ENCODE measurements around the gene ARHGEF7. TPM values are rescaled to one million over a fixed set of nuclear protein-coding genes. Genes with fewer than 3 reads are reported as not detected.

ARHGEF7 gene
- total RNA-seq, 1 donor from 2014 or later = 57.5 TPM

DNA sequence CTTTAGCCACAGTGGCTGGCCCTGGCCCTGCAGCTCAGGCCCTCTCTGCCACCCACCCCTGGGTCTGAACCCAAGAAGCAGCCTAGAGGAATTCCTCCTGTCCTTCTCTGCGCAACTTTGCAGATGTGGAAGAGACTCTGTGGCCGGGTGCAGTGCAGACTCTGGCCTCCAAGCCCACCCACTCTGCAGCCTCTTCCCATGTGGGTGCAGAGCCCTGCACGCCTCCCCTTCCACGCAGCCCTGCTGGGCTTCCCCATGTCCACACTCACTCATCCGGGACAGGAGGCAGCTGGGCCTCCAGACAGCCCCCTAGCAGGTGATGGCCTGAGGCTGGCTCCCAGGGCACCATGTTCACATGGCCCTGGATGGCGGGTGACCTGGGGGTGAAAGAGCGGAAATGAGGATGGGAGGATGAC, 207.8 kb downstream of the ARHGEF7 start:
- Histone ChIP-seq H3K27ac (no peak overlapping the region), H3K9me3 (no peaks in the 10 kb centered on the region), H3K27me3 (no peaks in the 10 kb centered on the region), H3K36me3 (no peaks in the 10 kb centered on the region), H3K4me1 (no peaks in the 10 kb centered on the region), H3K4me3 (no peak overlapping the region)
- DNase-seq (ENCODE audit: extremely low spot score in 2 of 2) = no peak
- TF ChIP-seq CTCF (IDR thresholded peaks at IDR 0.05) (no peak), POLR2AphosphoS5 (IDR thresholded peaks at IDR 0.05; ENCODE audit: insufficient read depth in 1 of 2, low read depth in 1 of 2) (no peak), POLR2A (IDR thresholded peaks at IDR 0.05) (no peak)
- intact Hi-C loops (cut with DNase I) = no loop called here

DNA sequence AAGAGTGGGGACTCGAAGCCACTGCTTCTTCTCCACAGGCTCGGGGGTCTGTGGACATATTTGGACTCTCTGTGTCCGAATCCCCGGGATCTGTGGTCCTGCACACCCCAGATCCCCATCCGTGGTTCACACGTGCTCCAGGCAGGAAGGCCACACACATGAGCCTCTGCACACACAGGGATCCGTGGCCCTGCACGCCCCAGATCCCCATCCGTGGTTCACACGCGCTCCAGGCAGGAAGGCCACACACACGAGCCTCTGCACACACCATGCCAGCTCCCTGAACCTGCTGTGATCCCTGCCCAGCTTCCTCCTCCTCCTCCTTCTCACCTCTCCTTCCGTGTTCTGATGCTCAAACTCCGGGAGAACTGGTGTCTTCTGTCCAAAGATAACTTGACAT, 208.4 kb downstream of the ARHGEF7 start:
- H3K36me3 ChIP-seq = no peaks in the 10 kb centered on the region
- DNase-seq (ENCODE audit: extremely low spot score in 2 of 2) = no peak
- H3K9me3 ChIP-seq = no peaks in the 10 kb centered on the region
- no peak overlapping the region for H3K27ac ChIP-seq
- H3K27me3 ChIP-seq = no peaks in the 10 kb centered on the region
- intact Hi-C loops (cut with DNase I) = no loop called here
- no peak for TF ChIP-seq CTCF (IDR thresholded peaks at IDR 0.05)
- TF ChIP-seq POLR2A (IDR thresholded peaks at IDR 0.05) = no peak
- TF ChIP-seq POLR2AphosphoS5 (IDR thresholded peaks at IDR 0.05; ENCODE audit: insufficient read depth in 1 of 2, low read depth in 1 of 2) = no peak
- no peaks in the 10 kb centered on the region for H3K4me1 ChIP-seq
- no peak overlapping the region for H3K4me3 ChIP-seq

GRCh38 chr13:111323950-111324651, 209.0 kb downstream of the ARHGEF7 start:
- H3K4me3 ChIP-seq = no peak overlapping the region
- no peak for TF ChIP-seq CTCF (IDR thresholded peaks at IDR 0.05)
- TF ChIP-seq POLR2AphosphoS5 (IDR thresholded peaks at IDR 0.05; ENCODE audit: insufficient read depth in 1 of 2, low read depth in 1 of 2) = no peak
- no peak for TF ChIP-seq POLR2A (IDR thresholded peaks at IDR 0.05)
- intact Hi-C loops (cut with DNase I) = no loop called here
- no peak for DNase-seq (ENCODE audit: extremely low spot score in 2 of 2)
- H3K27ac ChIP-seq = no peak overlapping the region
- no peaks in the 10 kb centered on the region for H3K27me3 ChIP-seq
- no peaks in the 10 kb centered on the region for H3K9me3 ChIP-seq
- no peaks in the 10 kb centered on the region for H3K4me1 ChIP-seq
- no peaks in the 10 kb centered on the region for H3K36me3 ChIP-seq

- Histone ChIP-seq H3K9me3 (no peaks in the 10 kb centered on the region), H3K27me3 (no peaks in the 10 kb centered on the region), H3K4me3 (no peak overlapping the region), H3K27ac (no peak overlapping the region), H3K4me1 (no peaks in the 10 kb centered on the region), H3K36me3 (no peaks in the 10 kb centered on the region)
- no peak for DNase-seq (ENCODE audit: extremely low spot score in 2 of 2)
- intact Hi-C loops (cut with DNase I) = no loop called here
- TF ChIP-seq POLR2A (IDR thresholded peaks at IDR 0.05) (no peak), POLR2AphosphoS5 (IDR thresholded peaks at IDR 0.05; ENCODE audit: insufficient read depth in 1 of 2, low read depth in 1 of 2) (no peak), CTCF (IDR thresholded peaks at IDR 0.05) (no peak)
Observed at GRCh38 chr13:111324736-111325135, 209.6 kb downstream of the ARHGEF7 start.

DNA sequence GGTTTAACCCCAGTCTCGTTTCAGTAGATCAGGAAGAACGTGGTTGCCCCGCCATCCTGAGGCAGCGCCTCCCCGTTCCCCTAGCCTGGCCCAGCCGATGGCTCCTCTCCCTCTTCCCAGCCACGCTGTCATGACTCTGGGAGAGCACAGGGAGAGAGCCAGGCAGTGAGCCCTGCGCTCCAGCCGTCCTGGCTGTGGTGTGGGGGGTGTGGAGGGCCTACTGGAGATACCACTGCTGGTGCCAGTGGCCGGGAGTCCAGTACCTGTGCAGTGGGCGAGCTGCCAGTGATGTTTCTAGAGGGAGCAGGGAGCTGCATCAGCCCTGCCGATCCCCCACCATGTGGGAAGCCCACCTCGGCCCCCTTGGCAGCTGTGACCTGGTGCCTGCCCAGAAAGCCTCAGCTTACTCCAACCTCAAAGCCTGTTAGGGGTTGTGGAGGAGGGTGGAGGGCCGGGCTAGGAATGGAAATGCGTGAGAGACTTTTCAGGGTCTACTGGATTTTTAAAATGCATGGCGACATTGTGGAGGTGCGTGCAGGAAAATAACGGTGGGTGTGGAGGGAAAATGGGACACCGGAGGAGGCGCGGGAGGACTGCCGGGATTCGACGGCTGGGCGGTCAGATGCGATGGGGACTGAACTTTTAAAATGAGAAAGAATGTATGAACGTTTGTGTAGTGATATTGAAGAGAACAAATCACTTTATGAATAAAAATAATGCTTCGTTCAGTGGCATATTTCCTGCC, 210.2 kb downstream of the ARHGEF7 start:
- Histone ChIP-seq H3K27me3 (no peaks in the 10 kb centered on the region), H3K9me3 (no peaks in the 10 kb centered on the region), H3K27ac (no peak overlapping the region), H3K4me1 (no peaks in the 10 kb centered on the region), H3K4me3 (no peak overlapping the region), H3K36me3 (no peaks in the 10 kb centered on the region)
- intact Hi-C loops (cut with DNase I) = no loop called here
- TF ChIP-seq POLR2A (IDR thresholded peaks at IDR 0.05) (no peak), CTCF (IDR thresholded peaks at IDR 0.05) (no peak), POLR2AphosphoS5 (IDR thresholded peaks at IDR 0.05; ENCODE audit: insufficient read depth in 1 of 2, low read depth in 1 of 2) (no peak)
- no peak for DNase-seq (ENCODE audit: extremely low spot score in 2 of 2)

All from vagina (tissue), 2 donors.